GM21786 (cell line): ENCODE data around the gene NHEJ1.

Experiments
- ATAC-seq: cut with Tn5 transposase; IDR thresholded peaks from one replicate; pipeline ENCODE4 v1.9.1; 2021; ENCODE audit not compliant: unreplicated experiment

NHEJ1 gene

GRCh38 chr2:219059725-219060682 lies 100.6 kb downstream of the NHEJ1 start:
- ATAC-seq, result no peak

- ATAC-seq, result no peak
Measured at GRCh38 chr2:219059375-219059724, 101.3 kb downstream of the NHEJ1 start.

- ATAC-seq, result no peak
Measured at GRCh38 chr2:219058541-219059374, 101.9 kb downstream of the NHEJ1 start.

GRCh38 chr2:219057709-219058540 lies 102.7 kb downstream of the NHEJ1 start:
- peak; percentile 96 for ATAC-seq

GRCh38 chr2:219056896-219057708 lies 103.5 kb downstream of the NHEJ1 start:
- ATAC-seq, result no peak

- ATAC-seq, result no peak
Measured at GRCh38 chr2:219056176-219056895, 104.3 kb downstream of the NHEJ1 start.

GRCh38 chr2:219054956-219055903 lies 105.4 kb downstream of the NHEJ1 start:
- no peak for ATAC-seq

- ATAC-seq, result no peak
Measured at GRCh38 chr2:219049282-219049681, 111.3 kb downstream of the NHEJ1 start.

GRCh38 chr2:219045937-219046550 lies 114.6 kb downstream of the NHEJ1 start:
- no peak for ATAC-seq

GRCh38 chr2:219042750-219043149 lies 117.9 kb downstream of the NHEJ1 start:
- no peak for ATAC-seq

- no peak for ATAC-seq
Measured at GRCh38 chr2:219042157-219042556, 118.5 kb downstream of the NHEJ1 start.

GRCh38 chr2:219041252-219041651 lies 119.4 kb downstream of the NHEJ1 start, which contains the start of gene CFAP65:
CFAP65 (minus strand) TSS chr2:219041516; CDS start chr2:219039048, 2,468 bp downstream.
- ATAC-seq, result no peak

- ATAC-seq, result no peak
Measured at GRCh38 chr2:219038600-219038999, 122.0 kb downstream of the NHEJ1 start.

GRCh38 chr2:219037783-219038499 lies 122.7 kb downstream of the NHEJ1 start:
- ATAC-seq, result no peak

- ATAC-seq, result no peak
Measured at GRCh38 chr2:219035942-219036341, 124.7 kb downstream of the NHEJ1 start.

GRCh38 chr2:219034823-219035222 lies 125.8 kb downstream of the NHEJ1 start:
- ATAC-seq, result no peak

- ATAC-seq, result no peak
Measured at GRCh38 chr2:219032051-219032745, 128.4 kb downstream of the NHEJ1 start.
